Renal cortical epithelial cell (primary cell): ENCODE results near the gene MYBBP1A. TPM values are rescaled to one million over a fixed set of nuclear protein-coding genes. Genes with fewer than 3 reads are reported as not detected.
A peak's percentile ranks its signal among the peaks of the same experiment; 100 is the strongest.

Experiments used
- DNase-seq: peaks from one replicate; pipeline ENCODE4 v3.0.0-alpha.2; 2011; ENCODE audit warnings: low read depth
- total RNA-seq: library from RNA; depleted of rRNA; stranded (reverse); fragments of >200 nt; gene quantifications from 2 replicates; pipeline ENCODE4 v1.2.3, GENCODE V29; 2014

The MYBBP1A gene
- total RNA-seq, 1 donor from 2014 or later = 44.5 TPM

GRCh38 chr17:4505187-4505586 lies 50.0 kb downstream of the MYBBP1A start:
- DNase-seq = peak; percentile 37

GRCh38 chr17:4504188-4504587 lies 51.0 kb downstream of the MYBBP1A start:
- no peak for DNase-seq

GRCh38 chr17:4503283-4504025 lies 51.7 kb downstream of the MYBBP1A start:
- no peak for DNase-seq

DNA sequence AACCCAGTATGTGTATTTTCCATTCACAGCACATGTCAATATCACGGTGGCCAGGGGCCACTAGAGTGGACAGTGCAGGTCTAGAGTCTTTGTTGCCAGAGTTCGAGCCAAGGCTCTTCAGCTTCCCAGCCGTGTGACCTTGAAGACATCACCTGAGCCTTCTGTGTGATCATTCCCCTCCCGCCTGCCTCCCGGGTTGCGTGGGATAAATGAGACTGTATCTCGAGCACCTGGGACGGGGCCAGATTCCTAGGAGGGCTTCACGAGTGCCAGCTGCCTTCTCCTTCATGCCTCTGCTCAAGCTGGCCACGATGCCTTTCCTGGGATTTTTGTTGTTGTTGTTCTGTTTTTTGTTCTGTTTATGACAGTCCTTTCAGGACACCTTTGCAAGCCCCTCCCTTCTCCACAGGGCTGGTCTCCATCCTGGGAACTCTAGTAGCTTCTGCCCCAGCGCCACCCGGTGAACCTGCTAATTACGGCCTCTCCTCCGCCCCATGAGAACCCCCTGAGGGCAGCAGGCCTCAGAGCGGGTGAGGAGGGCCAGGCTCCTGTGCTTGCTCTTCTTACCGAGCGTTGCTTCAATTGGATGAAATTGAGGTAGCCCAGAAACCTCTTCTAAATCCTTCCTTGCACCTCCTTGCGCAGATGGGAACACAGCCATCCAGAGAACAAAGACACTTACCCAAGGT lies 52.6 kb downstream of the MYBBP1A start:
- no peak for DNase-seq

DNA sequence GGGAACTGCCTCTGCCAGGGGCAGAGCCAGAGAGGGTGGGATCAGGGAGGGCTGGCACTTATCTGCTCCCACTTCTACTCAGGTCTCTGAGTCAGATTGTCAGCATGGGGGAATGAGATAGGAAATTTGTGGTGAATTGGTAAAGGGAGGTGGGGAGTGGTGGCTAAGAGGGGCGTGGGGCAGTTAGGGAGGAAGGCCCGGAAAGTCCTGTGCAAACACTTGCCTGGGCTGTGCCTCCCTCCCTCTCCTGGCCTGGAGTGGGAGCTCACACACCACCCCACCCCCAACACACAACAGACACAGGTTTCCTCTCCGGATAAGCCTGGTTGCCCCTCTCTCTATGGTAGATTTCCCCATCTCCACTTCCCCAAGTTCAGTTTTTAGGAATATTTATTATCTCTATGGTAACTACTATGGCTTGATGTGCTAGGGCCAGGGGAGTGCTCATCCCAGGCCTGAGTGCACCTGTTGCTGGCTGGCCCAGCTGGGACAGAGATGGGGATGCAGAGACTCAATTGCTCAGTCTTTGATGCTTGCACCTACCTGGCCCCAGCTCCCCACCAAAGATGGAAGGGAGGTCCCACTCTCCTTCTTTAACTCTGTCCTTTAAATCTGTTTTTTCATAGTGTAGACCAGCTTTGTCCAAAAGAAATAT lies 53.8 kb downstream of the MYBBP1A start:
- DNase-seq = no peak

- peak; percentile 26 for DNase-seq
Measured at GRCh38 chr17:4500191-4500571, 55.0 kb downstream of the MYBBP1A start.

GRCh38 chr17:4499431-4500190 lies 55.6 kb downstream of the MYBBP1A start:
- DNase-seq = no peak

- DNase-seq = peak; percentile 44
Measured at GRCh38 chr17:4498461-4499397, 56.5 kb downstream of the MYBBP1A start, which contains the start of gene SPNS2. TSS of gene SPNS2 (plus strand) at chr17:4498881. CDS start at chr17:4499048, 167 bp downstream.

DNA sequence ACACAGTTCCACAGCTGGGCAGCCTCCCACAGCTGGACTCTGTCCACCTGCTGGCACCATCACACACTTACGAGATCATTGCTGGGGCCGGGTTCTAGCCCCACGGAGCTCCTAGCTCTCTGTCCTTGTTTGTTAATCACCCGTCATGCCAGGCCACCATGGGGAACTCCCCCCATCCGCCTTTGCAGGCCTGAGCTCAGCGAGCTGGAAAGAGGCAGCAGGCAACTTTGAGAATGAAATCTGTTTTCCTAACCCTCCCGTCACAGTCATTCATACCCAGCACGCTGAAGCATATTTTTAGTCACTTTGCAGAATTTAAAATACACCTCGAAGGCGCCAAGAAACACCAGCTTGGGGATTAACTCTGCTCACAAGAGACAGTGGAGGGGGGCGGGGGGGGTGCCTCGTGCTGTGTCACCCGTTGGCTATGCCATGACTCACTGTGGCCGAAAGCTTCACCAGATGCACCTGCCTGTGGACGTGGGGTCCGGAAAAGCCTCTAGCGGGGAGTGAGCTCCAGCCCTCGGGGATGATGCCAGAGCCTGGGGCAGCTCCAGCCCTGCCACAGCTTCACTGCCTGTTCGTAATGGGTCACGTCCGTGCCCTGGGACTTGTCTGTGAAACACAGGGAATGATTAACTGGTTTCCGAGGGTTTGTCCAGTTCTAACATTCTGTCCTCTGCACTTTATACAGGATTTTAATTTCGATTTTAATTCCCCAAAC lies 57.9 kb downstream of the MYBBP1A start:
- DNase-seq = peak; percentile 89

DNA sequence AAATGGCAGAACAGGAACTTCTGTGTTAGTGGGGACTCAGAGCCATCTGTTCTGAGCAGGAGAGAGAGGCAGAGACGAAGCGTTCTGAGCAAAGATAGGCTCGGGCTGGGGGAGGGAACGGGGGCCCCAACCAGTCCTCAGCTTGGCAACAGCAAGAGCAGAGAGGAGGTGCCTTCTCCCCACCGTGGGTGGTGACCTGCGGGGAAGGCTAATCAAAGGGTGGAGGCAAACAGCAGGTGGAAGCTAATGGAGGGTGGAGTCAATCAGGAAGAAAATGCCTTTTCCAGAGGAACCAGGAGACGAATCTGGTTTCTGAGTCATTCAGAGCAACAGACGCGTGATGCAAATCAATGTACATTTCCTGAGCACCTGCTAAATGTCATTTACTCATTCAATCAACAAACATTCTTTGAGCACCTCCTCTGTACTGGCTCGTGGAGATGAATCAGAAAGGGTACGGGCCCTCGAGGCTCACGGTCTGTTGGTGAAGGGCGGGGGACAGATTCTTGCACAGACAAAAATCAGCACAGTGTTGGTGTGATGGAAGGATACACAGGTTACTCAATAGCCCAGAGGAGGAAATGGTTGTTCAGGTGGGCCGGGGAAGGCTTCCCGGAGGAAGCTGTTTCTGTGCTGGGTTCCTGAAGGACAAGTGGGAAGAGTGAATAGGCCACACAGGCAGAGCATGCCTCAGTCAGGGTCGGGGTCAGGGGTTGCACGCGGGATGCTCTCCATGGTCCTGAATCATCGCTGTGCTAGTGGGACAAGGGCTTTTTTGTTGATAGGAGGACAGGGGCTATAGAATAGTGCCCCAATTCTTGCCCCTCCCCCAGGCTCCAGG lies 62.2 kb downstream of the MYBBP1A start:
- peak; percentile 90 for DNase-seq

- DNase-seq = no peak
Measured at GRCh38 chr17:4490637-4491061, 64.5 kb downstream of the MYBBP1A start.

- no peak for DNase-seq
Measured at GRCh38 chr17:4490109-4490591, 65.0 kb downstream of the MYBBP1A start.

- peak; percentile 63 for DNase-seq
Measured at GRCh38 chr17:4488989-4489595, 66.1 kb downstream of the MYBBP1A start.

Other genes with a start within 250 kb of the MYBBP1A start
- 49.5 and 70.1 TPM in 2 replicates for gene UBE2G1, start 188.7 kb downstream of the MYBBP1A start, total RNA-seq
- gene SPNS3, start 121.4 kb downstream of the MYBBP1A start, total RNA-seq = 0.50 and 1.0 TPM in 2 replicates
- gene SPNS2, start 56.5 kb downstream of the MYBBP1A start, total RNA-seq = 151 and 225 TPM in 2 replicates
- 0.05 TPM in 1 of 2 replicates, not detected in the other for gene GGT6, start 5.2 kb upstream of the MYBBP1A start, total RNA-seq
- gene SMTNL2, start 29.1 kb upstream of the MYBBP1A start, total RNA-seq = under 0.01 and 16.1 TPM in 2 replicates
- not detected in 2 replicates for gene ALOX15, start 86.3 kb upstream of the MYBBP1A start, total RNA-seq
- 16.0 and 31.7 TPM in 2 replicates for gene PELP1, start 148.8 kb upstream of the MYBBP1A start, total RNA-seq
- 2.1 and 2.7 TPM in 2 replicates for gene ARRB2, start 155.2 kb upstream of the MYBBP1A start, total RNA-seq
- 17.4 and 20.6 TPM in 2 replicates for gene MED11, start 176.0 kb upstream of the MYBBP1A start, total RNA-seq
- gene ZMYND15, start 184.4 kb upstream of the MYBBP1A start, total RNA-seq = 0.30 and 1.0 TPM in 2 replicates
- gene CXCL16, start 184.5 kb upstream of the MYBBP1A start, total RNA-seq = 36.2 and 48.6 TPM in 2 replicates
- gene TM4SF5, start 216.5 kb upstream of the MYBBP1A start, total RNA-seq = not detected in 2 replicates
- gene VMO1, start 231.0 kb upstream of the MYBBP1A start, total RNA-seq = not detected in 2 replicates
- not detected in 2 replicates for gene GLTPD2, start 233.6 kb upstream of the MYBBP1A start, total RNA-seq
- gene PSMB6, start 240.8 kb upstream of the MYBBP1A start, total RNA-seq = 79.0 and 204 TPM in 2 replicates